GM04503 (cell line): ENCODE data around the gene ZBTB45.
"Not testable (repeated sequence)": the region's sequence is repeated elsewhere in the genome, so short reads cannot be mapped to it uniquely, and the experiment has no call there.

ENCODE experiments used
- DNase-seq: peaks from one replicate; pipeline ENCODE4 v3.0.0-alpha.2; 2012; ENCODE audit warnings: low read depth

ZBTB45 gene

GRCh38 chr19:58474997-58475713 is 44.5 kb downstream of the ZBTB45 start:
- DNase-seq, result no peak

- peak; percentile 65 for DNase-seq
These were observed 45.2 kb downstream of the ZBTB45 start for GRCh38 chr19:58474291-58474996.

GRCh38 chr19:58473775-58474174 is 45.8 kb downstream of the ZBTB45 start:
- DNase-seq, result no peak

DNA sequence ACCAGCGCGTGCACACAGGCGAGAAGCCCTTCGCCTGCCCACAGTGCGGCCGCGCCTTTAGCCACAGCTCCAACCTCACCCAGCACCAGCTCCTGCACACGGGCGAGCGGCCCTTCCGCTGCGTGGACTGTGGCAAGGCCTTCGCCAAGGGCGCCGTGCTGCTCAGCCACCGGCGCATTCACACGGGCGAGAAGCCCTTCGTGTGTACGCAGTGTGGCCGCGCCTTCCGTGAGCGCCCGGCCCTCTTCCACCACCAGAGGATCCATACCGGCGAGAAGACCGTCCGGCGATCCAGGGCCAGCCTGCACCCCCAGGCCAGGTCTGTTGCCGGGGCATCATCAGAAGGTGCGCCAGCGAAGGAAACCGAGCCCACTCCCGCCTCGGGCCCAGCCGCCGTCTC is 47.9 kb downstream of the ZBTB45 start:
- DNase-seq, result no peak

DNA sequence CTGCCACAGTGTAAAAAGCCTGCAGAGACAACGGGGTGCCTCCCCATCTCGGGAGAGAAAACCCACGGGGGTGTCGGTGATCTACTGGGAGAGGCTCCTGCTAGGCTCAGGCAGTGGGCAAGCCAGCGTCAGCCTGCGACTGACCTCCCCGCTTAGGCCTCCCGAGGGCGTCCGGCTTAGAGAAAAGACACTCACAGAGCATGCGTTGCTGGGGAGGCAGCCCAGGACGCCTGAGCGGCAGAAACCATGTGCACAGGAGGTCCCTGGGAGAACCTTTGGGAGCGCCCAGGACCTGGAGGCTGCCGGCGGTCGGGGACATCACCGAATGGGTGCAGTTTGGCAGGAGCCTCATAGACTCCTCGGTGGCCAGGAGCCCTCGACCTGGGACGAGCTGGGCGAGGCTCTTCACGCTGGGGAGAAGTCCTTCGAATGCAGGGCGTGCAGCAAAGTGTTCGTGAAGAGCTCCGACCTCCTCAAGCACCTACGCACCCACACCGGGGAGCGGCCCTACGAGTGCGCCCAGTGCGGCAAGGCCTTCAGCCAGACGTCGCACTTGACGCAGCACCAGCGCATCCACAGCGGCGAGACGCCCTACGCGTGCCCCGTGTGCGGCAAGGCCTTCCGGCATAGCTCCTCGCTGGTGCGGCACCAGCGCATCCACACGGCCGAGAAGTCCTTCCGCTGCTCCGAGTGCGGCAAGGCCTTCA is 48.6 kb downstream of the ZBTB45 start:
- not testable (repeated sequence) for DNase-seq

DNA sequence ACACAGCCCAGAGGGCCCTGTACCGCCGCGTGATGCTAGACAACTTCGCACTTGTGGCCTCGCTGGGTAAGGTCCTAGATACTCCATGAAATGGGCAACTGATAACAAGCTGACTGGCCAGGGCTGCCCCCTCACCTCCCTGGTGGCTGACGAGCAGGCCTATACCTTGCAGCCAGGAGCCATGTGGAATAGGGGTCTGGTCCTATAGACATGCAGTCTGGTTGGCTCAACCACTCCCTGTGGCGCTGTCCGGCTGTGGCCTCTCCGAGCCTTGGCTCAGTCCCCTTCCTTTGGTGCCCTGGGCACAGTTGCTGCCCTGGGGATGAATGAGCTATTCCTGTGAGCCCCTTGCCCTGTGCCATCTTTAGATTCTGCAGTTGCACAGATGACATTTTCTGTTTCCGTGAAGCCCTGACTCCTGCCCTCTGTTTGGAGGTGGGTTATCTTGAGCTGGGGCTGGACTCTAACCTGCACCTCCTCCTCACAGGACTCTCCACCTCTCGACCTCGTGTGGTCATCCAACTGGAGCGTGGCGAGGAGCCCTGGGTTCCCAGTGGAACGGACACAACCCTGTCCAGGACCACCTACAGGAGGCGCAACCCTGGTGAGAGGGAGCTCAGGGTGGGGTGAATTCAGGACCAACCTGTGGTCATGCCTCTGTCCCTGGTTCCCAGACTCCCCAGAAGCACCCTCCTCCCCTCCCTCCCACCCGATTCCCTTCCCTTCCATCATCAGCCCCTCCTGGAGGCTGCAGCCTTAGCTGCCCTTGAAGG is 50.2 kb downstream of the ZBTB45 start:
- no peak for DNase-seq

DNA sequence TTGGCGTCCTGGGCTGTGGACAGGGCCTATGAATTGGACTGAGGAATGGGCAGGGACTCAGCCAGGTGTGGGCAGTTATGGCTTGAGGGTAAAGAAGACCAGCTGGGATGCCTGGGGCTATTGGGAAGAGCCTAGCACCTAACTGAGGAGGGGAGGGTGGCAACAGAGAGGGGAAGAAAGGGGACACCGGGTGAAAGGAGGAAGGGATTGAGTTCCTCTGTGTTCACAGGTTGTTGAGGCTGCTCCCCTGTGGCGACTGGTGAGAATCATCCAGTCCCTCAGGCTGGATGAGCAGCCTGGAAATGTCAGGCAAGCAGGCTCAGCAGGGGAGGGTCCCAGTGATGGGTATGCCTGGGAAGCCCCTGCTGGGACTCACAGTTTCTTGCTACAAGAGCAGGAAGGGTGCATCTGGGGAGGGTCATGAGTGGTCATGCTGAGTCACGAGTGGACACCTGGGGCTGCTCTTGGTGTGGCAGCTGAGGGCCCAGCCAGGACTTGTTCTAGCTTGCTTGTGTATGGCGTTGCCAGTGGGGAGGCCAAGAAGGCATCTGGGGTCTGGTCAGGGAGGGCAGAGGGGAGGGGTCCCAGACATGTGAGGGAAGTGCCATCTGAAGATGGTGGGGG is 51.3 kb downstream of the ZBTB45 start:
- no peak for DNase-seq

GRCh38 chr19:58466760-58467589 is 52.6 kb downstream of the ZBTB45 start, which contains the start of gene ZNF324:
ZNF324 (plus strand) TSS chr19:58467080; CDS start chr19:58469186, 2,106 bp downstream.
- peak; percentile 55 for DNase-seq

DNA sequence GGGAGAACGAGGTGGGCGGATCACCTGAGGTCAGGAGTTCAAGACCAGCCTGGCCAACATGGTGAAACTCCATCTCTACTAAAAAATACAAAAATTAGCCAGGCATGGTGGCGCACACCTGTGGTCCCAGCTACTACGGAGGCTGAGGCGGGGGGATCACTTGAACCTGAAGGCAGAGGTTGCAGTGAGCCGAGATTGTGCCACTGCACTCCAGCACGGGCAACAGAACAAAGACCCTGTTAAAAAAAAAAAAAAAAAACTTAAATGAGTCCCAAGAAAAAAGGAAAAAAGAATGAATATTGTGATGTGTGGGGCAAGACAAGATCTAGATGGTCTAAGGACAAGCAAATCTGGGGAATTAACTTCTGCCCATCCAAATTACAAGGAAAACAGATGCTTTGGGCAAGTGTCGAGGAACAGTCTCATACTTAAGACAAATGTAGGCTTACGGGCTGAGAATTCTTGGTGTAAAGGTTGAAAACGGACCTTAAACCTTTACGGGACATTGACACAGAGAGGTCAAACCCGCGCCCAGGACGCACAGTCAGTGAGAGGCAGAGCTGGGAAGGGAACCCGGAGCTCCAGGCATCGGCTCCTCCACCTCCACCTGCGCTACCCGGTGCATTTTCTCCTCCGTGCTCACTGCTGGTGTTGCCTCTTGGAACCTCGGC is 53.4 kb downstream of the ZBTB45 start:
- no peak for DNase-seq
